GM12873 (cell line): Measurements from ENCODE around the gene PAQR4.

Experiments
- TF ChIP-seq, protein P1 (sequence below): IDR thresholded peaks from 2 replicates; pipeline ENCODE4 v1.5.1; 2012; ENCODE audit warnings: low read depth, mild to moderate bottlenecking, moderate library complexity, low read length, control low read depth; ENCODE audit not compliant: insufficient read depth; ENCODE audit errors: missing control alignments

Gene PAQR4

DNA sequence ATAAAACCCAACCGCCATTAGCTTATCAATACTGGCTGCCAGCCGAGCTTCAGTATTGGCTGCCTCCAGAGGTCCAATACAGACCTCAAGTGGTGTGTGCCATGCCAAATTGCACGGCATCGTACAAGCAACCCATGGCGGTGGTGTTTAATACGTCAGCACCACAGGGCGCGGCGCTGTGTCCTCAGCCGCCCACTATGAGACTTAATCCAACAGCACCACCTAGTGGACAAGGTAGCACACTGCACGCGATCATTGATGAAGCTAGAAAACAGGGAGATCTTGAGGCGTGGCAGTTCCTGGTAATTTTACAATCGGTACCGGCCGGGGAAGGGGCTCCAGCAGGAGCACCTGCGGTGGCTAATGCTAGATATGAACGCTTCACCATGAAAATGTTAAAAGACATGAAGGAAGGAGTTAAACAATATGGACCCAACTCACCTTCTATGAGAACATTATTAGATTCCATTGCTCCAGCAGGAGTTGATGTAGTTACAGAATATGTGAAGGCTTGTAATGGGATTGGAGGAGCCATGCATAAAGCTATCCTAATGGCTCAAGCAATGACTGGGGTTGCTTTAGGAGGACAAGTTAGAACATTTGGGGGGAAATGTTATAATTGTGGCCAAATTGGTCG, 42.0 kb upstream of the PAQR4 start:
- TF ChIP-seq, protein P1, sequence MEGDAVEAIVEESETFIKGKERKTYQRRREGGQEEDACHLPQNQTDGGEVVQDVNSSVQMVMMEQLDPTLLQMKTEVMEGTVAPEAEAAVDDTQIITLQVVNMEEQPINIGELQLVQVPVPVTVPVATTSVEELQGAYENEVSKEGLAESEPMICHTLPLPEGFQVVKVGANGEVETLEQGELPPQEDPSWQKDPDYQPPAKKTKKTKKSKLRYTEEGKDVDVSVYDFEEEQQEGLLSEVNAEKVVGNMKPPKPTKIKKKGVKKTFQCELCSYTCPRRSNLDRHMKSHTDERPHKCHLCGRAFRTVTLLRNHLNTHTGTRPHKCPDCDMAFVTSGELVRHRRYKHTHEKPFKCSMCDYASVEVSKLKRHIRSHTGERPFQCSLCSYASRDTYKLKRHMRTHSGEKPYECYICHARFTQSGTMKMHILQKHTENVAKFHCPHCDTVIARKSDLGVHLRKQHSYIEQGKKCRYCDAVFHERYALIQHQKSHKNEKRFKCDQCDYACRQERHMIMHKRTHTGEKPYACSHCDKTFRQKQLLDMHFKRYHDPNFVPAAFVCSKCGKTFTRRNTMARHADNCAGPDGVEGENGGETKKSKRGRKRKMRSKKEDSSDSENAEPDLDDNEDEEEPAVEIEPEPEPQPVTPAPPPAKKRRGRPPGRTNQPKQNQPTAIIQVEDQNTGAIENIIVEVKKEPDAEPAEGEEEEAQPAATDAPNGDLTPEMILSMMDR = peak; percentile 92

DNA sequence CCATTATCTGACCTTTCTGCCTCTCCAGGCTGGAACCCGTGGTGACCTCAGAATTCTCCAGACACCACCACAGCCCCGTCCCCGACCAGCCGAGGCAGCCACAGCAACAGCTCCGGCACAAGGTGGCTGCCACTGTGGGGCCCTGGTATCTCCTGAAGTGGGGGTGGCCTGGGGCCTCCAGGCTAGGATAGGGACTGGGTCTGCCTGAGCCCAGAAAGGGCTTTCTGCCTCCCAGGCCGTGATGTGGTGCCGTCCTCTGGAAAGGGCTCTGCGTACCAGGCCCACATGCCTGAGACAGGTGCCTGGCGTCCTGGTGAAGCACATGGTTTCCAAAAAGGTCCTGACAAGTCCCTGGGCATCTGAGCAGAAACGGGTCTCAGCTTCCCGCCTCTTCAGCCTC, 40.4 kb upstream of the PAQR4 start:
- TF ChIP-seq, protein P1 = no peak

DNA sequence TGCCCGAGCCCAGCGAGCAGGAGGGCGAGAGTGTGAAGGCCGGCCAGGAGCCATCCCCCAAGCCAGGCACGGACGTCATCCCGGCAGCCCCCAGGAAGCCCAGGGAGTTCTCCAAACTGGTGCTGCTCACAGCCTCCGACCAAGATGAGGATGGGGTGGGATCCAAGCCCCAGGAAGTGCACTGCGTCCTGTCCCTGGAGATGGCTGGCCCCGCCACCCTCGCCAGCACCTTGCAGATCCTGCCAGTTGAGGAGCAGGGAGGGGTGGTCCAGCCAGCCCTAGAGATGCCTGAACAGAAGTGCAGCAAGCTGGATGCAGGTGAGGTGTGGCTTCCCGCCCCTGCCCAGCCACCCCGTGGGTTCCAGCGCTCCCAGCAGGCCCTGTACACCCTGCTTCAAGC, 39.5 kb upstream of the PAQR4 start:
- TF ChIP-seq, protein P1 = no peak

DNA sequence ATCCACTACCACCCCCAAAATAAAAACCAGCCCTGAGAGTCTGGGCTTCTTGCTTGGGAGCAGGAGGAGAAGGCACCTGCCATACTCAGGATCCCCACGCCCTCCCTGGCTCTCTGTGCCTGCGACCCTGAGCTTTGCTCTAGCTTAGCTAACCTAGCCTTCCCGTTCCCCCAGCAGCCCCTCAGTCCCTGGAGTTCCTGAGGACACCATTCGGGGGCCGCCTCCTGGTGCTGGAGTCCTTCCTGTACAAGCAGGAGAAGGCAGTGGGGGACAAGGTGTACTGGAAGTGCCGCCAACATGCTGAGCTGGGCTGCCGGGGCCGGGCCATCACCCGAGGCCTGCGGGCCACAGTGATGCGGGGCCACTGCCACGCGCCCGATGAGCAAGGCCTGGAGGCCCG, 38.9 kb upstream of the PAQR4 start:
- TF ChIP-seq, protein P1 = no peak

DNA sequence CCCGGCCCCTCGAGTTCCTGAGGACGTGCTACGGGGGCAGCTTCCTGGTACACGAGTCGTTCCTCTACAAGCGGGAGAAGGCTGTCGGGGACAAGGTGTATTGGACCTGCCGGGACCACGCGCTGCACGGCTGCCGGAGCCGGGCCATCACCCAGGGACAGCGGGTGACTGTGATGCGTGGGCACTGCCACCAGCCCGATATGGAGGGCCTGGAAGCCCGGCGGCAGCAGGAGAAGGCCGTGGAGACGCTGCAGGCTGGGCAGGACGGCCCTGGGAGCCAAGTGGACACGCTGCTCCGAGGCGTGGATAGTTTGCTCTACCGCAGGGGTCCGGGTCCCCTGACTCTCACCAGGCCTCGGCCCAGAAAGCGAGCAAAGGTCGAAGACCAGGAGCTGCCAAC, 36.0 kb upstream of the PAQR4 start:
- TF ChIP-seq, protein P1 = no peak

DNA sequence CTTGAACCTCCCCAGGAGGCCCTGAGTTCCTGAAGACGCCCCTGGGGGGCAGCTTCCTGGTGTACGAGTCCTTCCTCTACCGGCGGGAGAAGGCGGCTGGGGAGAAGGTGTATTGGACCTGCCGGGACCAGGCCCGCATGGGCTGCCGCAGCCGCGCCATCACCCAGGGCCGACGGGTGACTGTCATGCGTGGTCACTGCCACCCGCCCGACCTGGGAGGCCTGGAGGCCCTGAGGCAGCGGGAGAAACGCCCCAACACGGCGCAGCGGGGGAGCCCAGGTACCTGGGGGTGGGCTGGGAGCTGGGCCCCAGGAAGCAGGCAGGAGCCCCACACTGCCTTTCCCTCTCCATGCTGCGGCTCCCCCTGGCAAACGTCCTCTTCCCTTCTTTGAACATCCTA, 35.4 kb upstream of the PAQR4 start:
- TF ChIP-seq, protein P1 = no peak

DNA sequence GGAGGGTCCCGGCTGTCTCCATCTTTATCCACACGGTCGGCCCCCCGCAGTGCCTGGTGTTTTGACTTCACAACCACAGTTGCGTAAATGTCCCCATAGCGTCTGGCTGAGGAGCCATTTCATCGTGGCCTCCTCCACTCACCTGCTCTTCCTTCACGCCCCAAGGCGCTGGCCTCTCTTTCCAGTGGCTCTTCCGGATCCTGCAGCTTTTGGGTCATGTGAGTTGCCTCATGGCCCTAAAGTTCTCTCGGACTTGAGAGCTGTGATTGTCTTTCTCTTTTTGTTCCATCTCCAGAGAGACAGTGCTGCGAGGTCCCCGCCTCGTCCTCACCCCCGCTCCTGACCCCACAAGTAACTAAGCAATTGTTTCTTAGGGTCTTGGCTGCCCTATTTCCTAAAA, 34.7 kb upstream of the PAQR4 start:
- TF ChIP-seq, protein P1 = no peak
